Hypothalamus (tissue), 51 donors: Measurements from ENCODE around the gene PRIMPOL.
"Not testable (repeated sequence)": the region's sequence is repeated elsewhere in the genome, so short reads cannot be mapped to it uniquely, and the experiment has no call there.

Experiments used
- DNase-seq, 51 donors: peaks; one replicate each; lab custom pipeline; 2025; lab: John Stamatoyannopoulos, UW

Gene PRIMPOL

GRCh38 chr4:184636897-184637296, 12.6 kb upstream of the PRIMPOL start:
- no peak for DNase-seq

GRCh38 chr4:184641022-184641421, 8.5 kb upstream of the PRIMPOL start:
- no peak for DNase-seq

- DNase-seq: no peak
Measured at GRCh38 chr4:184641451-184641850, 8.1 kb upstream of the PRIMPOL start.

GRCh38 chr4:184643731-184644130, 5.8 kb upstream of the PRIMPOL start:
- DNase-seq: no peak

GRCh38 chr4:184644553-184645307, 4.8 kb upstream of the PRIMPOL start:
- DNase-seq: no peak

GRCh38 chr4:184645904-184646610, 3.5 kb upstream of the PRIMPOL start:
- DNase-seq: peak in 17 of 51 donors; percentile 2 to 26 (median 9)

GRCh38 chr4:184647266-184648053, 2.1 kb upstream of the PRIMPOL start:
- peak in 1 of 51 donors; percentile 47 for DNase-seq

- DNase-seq: no peak
Measured at GRCh38 chr4:184648054-184648312, 1.6 kb upstream of the PRIMPOL start.

GRCh38 chr4:184648313-184649025, 1.1 kb upstream of the PRIMPOL start:
- peak in 46 of 51 donors; percentile 9 to 70 (median 46) for DNase-seq

GRCh38 chr4:184649971-184650855, 675 bp downstream of the PRIMPOL start:
- peak in 12 of 51 donors; percentile 13 to 82 (median 32) for DNase-seq

GRCh38 chr4:184651899-184652298, 2.4 kb downstream of the PRIMPOL start:
- no peak for DNase-seq

- DNase-seq: not testable (repeated sequence)
Measured at GRCh38 chr4:184652681-184653080, 3.1 kb downstream of the PRIMPOL start.

GRCh38 chr4:184653650-184654049, 4.1 kb downstream of the PRIMPOL start:
- no peak for DNase-seq

- no peak for DNase-seq
Measured at GRCh38 chr4:184655889-184656869, 6.6 kb downstream of the PRIMPOL start.

- no peak for DNase-seq
Measured at GRCh38 chr4:184657144-184657543, 7.6 kb downstream of the PRIMPOL start.

- DNase-seq: not testable (repeated sequence)
Measured at GRCh38 chr4:184657820-184658219, 8.3 kb downstream of the PRIMPOL start.

GRCh38 chr4:184660978-184661377, 11.4 kb downstream of the PRIMPOL start:
- DNase-seq: no peak

GRCh38 chr4:184662236-184662635, 12.7 kb downstream of the PRIMPOL start:
- DNase-seq: no peak
